GM12872 (cell line): ENCODE data around the gene CCSER1.

Experiments used
- CTCF ChIP-seq: IDR thresholded peaks from 3 replicates; pipeline ENCODE4 v1.5.1; 2011; ENCODE audit warnings: low read depth, mild to moderate bottlenecking, low read length, moderate library complexity; ENCODE audit not compliant: insufficient read depth

Gene CCSER1

DNA sequence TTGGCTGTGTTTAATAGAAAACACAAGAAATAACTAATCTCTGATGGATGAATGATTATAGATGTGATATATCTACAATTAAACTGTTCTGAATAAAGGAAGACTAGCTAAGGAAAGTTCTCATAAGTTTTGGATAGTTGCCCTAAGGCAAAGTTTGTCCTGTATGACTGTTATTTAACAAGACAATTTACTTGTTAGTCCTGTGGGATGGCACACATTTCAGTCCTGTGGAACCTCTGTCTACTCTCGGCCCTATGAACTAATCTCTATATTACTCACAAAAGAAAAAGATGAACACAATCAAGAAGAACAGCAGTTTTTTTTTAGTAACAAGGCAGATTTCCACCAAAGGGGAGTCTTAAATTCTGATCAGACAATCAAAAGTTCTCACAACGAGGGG lies 314.6 kb downstream of the CCSER1 start:
- no peak for TF ChIP-seq CTCF

DNA sequence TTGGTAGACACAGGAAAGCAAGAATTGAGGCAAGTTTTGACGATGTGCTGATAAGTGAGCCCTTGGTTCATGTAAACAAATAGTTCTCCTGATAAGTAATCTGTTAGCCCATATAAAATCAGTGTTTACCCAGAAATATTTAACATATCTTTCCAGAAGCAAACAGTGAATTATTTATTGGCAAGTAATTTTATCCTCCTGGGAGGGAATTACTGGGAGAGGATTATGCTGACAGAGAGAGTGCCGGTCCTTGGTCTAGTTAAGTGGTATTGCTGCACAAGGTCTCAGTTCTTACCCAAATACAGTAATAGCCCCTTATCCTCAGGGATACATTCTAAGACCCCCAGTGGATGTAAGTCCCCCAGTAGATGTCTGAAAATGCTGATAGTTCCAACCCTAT lies 315.4 kb downstream of the CCSER1 start:
- TF ChIP-seq CTCF: no peak

DNA sequence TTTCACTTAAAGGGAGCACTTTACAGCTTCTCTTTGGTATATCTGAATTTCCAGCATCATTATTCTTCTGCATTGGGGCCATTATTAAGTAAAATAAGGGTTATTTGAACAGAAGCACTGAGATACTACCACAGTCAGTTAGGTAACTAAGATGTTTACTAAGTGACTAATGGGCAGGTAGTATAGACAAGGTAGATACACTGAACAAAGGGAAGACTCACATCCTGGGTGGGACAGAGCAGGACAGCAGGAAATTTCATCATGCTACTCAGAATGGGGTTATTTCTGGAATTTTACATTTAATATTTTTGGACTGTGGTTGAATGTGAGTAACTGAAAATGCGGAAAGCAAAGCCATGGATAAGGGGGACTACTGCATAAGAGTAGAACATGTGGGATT lies 316.0 kb downstream of the CCSER1 start:
- TF ChIP-seq CTCF: no peak

DNA sequence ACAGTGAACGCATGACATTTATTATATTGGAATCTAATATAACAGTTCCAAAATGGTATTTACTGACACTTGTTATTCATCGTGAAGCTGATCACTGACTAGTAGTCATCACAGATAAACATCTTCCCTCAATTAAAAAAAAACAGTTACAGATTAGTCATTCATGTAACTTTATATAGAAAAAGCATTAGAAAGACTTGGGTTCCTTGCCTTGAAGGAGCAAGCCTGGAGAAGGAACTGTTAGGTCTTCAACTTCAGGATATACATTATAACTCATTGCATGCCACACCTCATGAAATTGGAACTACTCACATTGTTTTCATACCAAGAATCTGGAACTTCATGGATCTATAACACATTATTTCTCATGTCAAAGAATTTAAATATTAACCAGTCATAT lies 317.7 kb downstream of the CCSER1 start:
- no peak for TF ChIP-seq CTCF

DNA sequence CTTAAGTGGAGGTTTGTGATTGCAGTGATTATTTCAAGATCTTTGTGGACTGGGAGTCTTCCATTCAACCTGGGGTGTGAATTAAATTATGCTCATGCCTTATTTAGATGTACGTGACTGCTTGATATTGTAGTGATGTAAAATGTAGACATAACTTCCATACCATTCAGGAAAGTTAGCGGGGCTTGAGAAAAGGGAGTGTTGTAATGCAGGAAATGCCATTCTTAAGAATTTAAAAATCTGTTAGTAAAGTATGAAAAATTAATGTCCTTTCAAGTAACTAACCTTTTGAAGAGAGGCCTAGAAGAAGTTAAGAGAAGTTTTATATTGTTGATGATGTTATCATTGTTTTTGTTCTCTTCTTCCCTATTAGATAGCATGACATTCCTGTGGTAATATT lies 318.2 kb downstream of the CCSER1 start:
- no peak for TF ChIP-seq CTCF

DNA sequence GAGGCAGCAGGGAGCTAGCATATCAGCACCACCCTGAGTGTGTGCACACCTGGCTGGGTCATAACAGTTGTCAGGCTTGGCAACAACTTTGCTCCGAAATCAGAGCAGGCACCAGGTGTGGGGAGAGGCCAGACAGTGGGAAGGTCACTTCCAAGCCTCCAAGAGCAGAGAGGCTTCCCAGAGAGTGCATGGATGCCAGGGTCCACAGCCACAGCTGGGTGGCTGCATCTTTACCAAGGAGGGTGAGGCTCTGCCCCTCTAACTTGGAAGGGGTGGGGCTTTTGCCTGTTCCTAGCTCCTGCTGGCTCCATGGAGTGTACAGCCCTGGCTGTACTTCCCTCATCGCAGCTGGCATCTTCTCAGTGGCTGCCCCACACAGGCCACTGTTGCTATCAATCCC lies 322.4 kb downstream of the CCSER1 start:
- no peak for TF ChIP-seq CTCF

GRCh38 chr4:90456891-90457290 lies 329.7 kb downstream of the CCSER1 start:
- no peak for TF ChIP-seq CTCF

GRCh38 chr4:90457817-90458216 lies 330.6 kb downstream of the CCSER1 start:
- TF ChIP-seq CTCF: no peak
